Fibroblast of upper back skin (primary cell): ENCODE results near the gene BBS9.
"Not testable (repeated sequence)": the region's sequence is repeated elsewhere in the genome, so short reads cannot be mapped to it uniquely, and the experiment has no call there.

ENCODE experiments used
- DNase-seq: peaks from one replicate; pipeline ENCODE4 v3.0.0-alpha.2; 2013

The BBS9 gene

DNA sequence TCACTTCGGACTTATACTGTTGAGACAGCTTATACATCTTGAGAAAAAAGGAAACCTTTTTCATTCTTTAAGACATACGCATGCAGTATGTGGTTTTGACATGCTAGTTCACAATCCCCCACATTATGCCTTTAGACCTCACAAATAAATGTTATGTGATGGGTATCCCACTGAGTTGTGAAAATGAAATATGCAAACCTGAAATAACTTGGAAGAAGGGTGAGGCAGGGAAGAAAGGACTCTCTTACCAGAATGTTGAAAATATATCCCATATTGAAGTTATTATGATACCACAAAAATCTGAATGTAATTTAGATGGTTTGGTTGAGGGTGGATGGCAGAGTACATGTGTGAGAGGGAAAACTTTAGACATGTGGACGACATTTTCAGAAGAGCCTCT, 379.8 kb downstream of the BBS9 start:
- peak; percentile 90 for DNase-seq

DNA sequence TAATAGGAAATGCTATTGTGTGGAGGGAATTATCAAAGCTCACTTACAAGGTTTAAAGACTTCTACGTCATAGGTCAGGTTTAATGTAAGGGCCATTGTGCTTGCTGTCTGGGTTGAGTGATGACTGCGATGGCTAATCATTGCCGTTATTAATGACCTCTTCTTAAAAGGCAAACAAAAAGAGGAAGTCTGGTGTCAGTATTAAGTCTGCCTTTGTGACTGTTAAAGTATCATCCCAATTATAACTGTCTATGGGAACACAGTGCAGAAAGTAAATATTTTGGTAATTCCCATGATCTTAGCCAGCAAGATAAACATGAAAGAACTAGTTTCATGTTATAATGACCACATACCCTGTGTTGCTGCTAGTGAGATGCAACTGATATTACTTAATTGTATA, 382.4 kb downstream of the BBS9 start:
- DNase-seq, result no peak

DNA sequence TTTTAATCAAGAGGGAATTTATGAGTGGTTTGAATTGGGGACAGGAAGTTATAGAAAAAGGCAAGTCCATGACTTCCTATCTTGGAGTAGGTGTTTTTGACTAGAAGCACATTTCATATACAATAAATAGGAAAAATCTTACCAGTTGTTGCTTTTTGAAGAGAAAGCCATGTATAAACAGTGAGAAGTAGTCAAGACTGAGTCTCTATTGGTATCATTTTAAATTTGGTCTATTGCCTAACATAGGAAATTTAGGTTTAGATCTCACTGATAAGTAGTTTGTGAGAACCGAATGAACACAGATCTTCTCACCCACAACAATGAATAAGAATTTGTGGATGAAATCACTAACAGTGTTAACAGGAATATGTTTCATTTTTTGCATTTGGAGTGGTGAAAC, 387.2 kb downstream of the BBS9 start:
- DNase-seq, result no peak

DNA sequence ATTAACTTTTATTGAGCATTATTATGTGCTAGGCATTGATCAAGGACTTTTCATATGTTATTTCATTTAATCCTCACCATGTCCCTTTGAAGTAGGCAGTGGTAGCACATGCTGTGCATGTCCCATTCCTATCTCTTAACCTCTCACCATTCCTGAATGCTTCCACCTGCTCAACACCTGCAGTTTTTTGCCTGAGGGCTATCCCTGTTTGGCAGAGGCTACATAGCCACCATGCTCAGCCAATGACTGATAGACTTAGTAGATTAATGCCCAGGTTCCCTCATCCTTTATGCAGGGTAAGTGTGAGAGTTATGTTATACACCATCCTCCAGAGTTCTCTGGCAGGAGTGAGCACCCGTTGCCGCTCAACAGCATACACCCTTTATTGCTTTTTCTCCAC, 387.8 kb downstream of the BBS9 start:
- DNase-seq, result no peak

DNA sequence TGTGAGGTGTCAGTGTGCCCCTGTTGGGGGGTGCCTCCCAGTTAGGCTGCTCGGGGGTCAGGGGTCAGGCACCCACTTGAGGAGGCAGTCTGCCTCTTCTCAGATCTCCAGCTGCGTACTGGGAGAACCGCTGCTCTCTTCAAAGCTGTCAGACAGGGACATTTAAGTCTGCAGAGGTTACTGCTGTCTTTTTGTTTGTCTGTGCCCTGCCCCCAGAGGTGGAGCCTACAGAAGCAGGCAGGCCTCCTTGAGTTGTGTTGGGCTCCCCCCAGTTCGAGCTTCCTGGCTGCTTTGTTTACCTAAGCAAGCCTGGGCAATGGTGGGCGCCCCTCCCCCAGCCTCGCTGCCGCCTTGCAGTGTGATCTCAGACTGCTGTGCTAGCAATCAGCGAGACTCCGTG, 397.6 kb downstream of the BBS9 start:
- DNase-seq, result not testable (repeated sequence)

DNA sequence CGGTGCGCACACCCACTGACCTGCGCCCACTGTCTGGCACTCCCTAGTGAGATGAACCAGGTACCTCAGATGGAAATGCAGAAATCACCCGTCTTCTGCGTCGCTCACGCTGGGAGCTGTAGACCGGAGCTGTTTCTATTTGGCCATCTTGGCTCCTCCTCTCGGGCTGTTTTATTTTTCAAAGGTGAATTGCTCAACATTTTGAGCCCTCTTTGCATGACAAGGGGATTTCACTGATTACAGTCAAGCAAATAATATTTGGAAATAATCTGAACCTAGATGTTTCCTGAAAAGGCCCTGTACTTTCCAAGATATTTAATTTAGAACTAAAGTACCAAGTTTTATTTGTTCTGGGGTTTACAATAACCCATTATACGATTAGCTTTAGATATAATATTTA, 398.2 kb downstream of the BBS9 start:
- not testable (repeated sequence) for DNase-seq

DNA sequence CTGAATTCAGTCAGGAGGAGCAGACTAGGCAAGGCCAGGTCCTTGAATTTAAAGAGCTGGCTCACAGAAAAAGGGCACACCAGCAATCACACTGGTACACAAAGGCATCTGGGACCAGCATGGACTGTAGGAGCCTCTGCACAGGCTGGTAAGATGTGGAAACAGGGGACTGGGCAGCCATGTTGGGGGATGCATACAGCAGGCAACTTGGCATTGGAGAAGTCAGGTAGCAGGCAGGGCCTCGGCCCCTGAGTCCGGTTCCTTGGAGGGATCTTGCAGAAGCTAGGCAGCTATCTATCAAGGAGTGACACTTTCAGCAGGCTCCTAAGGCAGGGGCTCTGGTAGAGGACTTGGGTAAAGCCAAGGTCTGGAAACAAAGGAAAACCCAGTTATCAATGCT, 399.7 kb downstream of the BBS9 start:
- DNase-seq, result no peak

DNA sequence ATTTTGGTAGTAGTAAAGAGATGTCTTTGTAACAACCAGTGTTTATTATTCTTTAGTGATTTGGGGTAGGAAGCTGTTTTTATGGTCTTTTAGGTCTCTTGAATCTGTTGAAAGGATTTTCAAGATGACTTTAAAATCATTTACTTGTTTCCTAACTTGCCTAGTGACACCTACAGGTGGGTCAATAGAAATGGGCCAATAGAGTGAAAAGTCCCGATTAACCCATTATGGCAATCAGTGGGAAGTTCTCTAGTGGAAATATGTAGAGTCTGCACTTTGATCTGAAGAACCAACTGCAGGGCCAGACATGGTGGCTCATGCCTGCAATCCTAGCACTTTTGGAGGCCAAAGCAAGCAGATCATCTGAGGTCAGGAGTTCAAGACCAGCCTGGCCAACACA, 401.3 kb downstream of the BBS9 start:
- no peak for DNase-seq

DNA sequence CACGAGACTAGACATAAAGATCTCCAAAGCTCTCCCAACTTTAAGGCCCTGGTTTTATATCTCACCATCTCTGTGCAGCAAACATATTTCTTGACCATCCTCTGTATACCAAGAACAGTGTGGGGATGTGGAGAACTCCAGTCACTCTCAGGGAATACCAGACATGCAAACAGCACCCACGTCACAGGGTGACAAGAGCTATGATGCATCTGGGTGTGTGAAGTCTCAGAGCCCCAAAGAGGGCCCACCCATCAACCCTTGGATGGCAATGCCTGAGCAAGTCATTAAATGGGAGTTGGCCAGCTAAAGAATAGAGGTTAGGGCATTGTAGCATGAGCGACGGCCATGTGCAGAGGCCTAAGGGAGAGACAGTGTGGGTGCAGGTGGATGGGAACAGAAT, 402.5 kb downstream of the BBS9 start:
- no peak for DNase-seq

DNA sequence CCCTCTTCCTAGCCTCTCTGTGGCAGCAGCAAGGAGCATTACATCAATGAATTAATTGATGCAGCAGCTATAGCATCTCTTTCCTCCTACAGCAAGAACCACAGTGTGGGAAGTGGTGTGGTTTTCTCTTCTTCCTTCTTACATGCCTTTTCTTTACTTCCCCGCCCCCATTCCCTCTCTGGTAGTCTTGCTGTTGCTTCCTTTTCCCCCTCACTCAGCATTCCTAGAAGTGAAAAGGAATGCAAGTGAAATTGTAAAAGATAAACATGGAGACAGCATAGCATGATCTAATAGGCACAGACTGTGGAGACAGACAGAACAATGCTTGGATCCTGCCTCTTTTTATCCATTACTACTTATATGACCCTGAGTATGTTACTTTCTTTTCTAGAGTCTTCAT, 405.5 kb downstream of the BBS9 start:
- peak; percentile 88 for DNase-seq

DNA sequence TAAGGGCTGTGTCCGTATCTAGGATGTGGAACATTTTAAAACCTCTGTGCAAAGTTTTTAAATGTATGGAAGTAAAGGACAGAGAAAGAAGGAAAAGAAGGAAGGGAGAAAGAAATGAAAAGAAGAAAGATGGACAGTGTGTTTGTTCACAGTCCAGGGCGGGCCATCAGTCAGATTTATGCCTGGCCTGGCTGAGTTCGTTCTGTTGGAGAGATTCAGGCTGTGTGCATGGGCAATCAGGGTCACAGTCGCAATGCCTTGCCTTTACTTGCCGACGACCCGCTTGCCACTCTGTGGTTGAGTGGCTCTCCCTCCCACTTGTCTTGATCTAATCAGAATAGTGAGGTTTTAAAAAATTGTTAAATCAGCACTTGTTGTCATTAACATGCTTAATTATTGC, 406.6 kb downstream of the BBS9 start:
- no peak for DNase-seq

DNA sequence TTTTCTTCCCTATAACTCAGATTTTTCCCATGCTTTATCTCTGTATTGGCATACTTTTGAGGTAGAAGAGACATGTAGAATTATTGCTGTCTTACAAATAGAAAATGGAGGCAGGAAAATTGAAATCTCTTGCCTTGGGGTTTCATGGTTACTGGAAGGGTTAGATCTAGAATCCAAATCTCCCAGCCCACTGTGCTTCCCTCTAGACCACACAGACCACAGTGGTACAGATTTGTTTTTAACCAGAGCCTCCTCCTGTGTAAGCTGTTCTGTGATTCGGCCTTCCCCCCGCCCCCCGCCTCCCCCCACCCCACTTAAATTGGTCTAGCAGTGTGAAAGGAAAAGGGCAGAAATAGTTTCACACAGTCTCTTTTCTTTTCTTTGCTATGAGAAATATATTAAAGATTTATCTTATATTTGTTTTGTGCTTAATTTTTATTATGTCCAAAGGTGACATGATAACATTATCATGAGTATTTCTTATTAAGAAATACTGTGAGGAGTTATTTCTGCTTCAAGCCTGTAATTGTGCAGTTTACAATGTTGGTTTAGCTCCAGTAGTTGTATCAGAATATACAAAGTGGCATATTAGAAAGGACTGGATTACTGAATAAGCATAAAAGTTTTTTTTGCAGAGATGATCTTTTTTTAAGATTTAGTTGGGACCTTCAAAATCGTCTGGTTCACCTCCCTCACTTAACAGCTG, 407.2 kb downstream of the BBS9 start:
- no peak for DNase-seq

DNA sequence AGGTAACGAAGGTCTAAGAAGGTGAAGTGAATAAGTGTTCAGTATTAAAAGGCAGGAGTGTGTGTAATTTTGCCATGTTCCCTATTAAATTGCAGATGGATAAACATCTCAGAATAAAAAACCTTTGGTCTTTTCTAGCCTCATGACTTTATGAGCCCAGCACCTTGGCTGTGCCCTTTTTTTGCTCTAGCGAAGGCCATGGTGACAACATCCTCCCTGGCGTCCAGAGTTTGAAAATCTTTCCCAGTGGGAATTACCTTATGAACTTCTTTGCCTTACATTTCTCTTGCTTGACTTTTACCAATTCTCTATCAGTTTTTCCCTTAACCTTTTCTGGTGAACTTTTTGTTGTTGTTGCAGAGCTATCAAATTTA, 407.7 kb downstream of the BBS9 start:
- no peak for DNase-seq

DNA sequence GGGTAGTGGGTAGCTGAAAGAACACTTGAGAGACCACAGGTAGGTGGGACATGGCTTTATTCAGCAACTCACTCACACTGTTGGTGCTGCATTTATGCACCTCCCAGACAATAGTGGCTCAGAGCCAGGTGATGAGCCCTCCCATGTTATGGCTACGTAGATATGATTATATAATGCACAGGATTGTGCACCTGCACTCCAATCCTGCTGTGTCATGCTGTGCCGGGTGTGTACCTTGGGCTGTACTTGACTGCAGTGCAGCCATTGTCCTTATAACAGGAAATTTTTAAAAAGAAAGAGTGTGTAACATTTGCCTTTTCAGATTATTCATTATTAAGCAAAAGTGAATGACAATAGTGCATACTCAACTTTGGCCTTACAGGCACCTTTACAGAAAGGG, 409.8 kb downstream of the BBS9 start:
- no peak for DNase-seq

DNA sequence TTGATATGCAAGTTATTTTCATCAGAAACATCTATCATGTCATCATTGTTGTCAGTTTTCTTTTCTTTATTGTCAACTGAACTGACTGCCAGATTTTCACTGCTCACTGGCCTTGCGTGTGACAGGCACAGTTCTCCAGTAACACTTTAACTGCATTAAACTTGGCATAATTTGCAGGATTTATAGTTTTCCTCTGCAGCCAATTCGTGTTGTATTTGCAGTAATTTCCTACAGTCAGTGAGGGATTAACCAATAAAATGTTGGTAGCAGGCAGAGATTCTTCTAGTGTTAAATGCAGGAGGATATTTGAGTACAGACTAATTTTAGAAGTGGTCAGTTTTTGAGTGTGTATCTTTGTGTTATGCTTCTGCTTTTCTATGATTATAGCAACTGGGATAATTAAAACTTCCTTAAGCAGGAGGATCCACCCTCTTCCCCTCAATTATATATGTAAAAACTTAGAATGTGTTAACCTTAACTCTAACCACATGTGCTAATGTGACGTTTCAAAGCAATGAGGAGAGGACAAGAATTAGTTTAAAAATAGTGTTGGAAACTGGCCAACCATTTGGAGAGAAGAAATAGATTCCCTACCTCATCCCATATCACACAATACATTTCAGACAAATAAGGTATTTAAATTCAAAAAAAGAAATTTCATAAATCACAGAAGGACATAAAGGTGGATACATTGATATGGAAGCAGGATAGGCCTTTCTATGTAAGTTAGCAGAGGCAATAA, 410.5 kb downstream of the BBS9 start:
- DNase-seq, result no peak

DNA sequence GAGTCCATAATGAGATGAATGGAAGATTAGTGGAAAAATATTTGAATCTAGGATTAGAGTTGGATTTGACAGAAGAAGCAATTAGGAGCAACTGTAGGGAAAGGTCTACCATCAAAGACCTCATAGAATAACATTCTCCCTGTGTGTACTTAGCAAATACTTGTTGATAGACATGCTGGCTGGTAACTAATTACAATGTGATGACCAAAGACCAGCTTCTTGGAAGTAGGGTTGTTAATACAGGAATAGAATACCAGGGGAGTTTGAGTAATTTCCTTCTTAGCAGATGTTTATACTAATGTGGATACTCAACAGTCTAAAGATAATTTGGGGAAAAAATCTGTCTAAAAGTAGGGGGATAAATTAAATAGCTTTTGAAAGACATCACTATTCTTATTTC, 418.5 kb downstream of the BBS9 start:
- no peak for DNase-seq

DNA sequence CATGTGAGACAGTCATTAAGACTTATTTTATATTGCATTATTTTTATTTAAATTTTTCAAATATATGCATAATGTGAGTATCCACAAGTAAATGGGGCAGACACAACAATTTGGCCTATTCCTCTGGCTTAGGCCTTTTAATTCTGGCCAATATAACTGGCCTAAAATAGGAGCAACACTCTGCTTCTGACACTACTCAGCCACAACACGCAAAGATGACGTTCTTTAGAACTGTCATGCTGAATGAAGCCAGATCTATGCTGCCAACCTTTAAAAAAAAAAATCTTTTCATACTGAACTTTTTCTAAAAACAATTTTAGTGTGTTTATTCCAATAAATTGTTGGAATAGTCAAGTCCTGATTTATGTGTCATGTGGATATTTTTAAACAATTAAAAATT, 421.0 kb downstream of the BBS9 start:
- DNase-seq, result no peak

DNA sequence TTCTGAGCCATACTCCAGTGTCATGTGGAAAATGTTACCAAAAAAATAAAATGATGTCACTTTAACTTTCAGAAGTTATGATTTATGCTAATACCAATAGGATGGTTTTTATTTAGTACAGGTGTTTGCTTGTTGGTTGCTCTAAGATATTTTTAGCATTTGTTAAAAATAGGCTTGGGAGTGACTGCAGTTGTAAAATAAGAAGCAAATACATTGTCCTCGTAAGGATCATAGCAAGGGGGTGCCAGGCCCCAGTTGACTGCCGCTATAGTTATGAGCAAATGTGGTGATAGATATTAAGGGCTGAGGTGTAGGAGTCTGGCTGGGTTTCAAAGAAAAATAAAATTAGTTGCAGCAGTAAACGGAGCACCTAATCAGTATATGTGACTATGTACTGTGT, 421.6 kb downstream of the BBS9 start:
- DNase-seq, result no peak

DNA sequence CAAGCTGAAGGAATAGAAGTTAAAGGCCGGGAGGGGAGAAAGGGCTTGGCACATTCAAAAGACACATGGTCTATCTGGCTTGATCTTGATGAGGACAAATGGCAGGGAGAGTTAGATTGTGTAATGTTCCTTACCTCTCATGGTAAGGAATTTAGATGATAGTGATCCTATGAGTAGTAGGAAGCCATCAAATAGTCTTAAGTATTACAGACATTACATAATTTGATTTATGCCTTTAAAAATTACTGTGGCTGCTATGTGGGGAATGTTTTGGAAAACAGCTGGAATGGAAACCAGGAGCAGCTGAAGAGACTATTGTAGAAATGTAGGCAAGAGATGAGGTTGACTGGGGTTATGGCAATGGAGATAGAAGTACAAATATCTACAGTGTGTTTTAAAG, 424.7 kb downstream of the BBS9 start:
- peak; percentile 70 for DNase-seq

DNA sequence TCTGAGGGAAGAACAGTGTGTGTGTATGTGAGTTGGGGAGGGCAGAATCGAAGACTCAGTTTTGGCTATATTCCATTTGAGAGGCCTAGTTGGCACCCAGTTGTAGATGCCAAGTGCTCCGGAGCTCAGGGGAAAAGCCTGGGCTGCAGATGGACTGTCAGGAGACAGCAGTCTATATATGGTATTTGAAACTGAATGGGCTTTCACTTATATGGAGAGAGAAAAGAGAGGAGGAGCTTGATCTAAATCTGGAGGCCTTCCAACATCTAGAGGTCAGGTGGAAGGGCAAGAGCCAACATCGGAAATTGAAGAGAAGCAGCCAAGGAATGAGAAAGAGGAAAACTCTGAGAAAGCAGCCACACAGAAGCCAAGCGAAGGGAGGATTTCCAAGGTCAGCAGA, 425.2 kb downstream of the BBS9 start:
- no peak for DNase-seq

DNA sequence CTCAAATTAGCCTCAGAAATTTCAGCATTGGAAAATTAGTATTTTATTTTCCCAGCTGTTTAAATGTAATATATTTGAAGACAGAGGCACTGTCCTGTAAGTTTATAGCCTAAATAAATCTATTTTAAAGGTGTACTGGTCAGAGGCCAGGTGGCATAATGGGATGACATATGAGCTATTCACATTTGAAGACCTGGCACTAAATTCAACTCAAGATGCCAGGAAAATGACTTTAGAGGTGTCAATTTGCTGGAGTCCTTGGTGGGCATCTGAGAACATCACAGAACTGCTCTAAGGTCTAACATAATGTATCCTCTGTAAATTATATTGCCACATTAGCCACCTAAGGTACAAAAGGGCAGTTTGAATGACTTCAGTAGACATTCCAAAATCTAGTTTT, 427.1 kb downstream of the BBS9 start:
- DNase-seq, result no peak

DNA sequence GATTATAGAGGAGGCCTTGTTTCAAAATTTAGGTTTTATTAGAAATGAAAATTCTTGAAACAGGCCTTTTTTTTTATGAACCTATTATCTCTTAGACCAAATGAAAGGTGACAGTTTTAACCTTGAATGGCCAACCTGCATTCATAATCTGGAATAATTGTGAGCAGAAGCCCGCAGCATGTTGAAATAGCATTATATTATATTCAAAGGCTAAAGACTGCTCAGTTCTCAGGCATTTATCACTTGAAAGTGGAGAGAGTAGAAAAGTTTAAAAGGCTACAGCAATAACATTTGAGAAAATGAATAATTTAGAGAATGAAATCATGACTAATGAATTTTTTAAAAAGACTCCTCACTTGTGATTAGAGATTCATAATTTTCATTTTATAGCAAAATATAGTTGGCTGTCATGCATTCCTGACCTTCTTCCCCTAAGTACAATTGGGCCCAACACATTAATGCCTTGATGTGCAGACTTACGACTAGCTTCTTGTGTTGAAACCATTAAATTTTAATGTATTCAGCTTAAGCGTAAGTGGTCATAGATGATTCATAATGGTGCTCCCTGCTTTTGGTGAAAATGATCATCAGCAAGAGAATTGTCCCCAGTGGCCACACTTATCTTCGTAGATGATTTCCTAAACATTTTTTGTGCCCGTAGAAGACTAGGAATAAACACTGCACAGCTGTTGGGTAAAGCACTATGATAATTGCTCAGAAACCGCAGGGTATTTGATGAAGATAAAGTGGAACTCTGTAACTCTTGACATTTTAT, 429.4 kb downstream of the BBS9 start:
- no peak for DNase-seq

DNA sequence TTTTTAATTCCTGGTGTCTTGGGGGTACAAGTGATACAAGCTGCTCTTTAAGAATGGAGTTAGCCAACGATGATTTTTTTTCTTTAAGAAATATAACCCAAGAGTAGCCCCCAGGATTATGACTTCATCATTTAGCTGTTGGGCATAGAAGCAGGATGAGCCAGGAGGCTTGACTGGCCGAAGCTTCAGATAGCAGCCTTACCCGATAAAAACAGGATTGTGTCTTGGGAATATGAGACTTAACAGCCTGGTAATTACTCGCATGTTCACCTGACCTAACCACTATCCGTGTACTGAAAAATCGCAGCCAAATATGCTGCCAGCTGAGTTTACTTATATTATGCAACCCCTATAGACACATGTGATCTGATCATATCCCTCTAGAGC, 430.0 kb downstream of the BBS9 start:
- no peak for DNase-seq

DNA sequence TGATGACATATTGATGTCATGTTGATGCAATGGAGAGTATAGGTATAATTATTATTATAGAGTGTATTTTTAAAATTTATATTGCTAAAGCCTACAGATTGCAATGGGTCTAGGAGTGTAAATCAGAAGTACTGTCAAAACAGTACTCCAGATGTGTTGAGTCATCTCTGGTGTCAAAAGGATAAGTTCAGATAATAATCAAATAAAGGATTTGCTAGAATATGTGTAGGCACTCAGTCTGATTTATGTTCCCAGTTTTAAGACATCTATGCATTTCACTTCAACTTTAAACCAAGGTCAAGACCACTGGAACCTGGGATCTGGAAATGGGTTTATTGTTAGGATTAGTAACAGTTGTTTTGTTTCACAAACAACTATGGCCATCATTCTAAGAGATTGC, 433.6 kb downstream of the BBS9 start:
- peak; percentile 54 for DNase-seq
